VCaP (cell line): ENCODE data around the gene MYOG.

Experiments
- H3K27ac ChIP-seq: fragments of 450-650 bp; 2 replicates; pipeline ENCODE4 v1.5.1; 2017
- TF ChIP-seq, protein P1 (sequence below): fragments of 450-650 bp; conservative IDR thresholded peaks from 2 replicates; pipeline ENCODE4 v1.5.1; 2017; ENCODE audit warnings: mild to moderate bottlenecking, moderate library complexity

MYOG gene

DNA sequence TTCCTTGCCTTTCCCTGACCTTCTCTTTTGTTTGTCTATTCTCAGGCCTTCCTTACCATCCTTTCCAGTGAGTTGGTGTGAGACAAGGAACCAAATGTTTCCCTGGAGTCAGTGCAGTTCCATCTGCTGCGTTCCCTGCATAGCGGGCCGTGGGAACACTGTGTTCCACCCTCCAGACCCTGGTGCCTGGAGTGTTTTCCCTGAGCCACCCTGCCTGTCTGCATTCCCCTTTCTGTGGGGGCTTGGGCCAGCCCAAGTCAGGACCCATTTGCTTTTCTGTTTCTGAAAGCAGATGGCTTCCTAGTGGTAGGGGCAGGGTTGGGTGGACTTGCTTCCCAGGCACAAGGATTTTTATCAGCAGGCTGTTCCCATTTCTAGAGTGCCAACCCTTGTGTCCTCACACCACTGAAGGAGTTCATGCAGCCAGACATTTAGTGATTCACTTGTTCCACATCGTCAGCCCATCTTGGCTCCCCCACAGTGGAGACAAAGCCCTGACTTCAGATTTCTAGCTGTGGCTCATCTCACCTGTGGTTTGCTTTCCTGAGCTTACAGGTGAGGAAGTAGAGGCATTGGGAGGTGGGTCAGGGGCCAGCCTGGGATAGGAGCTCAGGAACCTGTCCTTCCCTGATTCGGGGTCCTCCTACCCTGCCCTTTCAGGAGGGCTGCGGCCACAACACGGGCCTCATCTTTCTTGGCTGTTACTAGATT, 14.1 kb upstream of the MYOG start:
- no peak overlapping the region for H3K27ac ChIP-seq
- TF ChIP-seq, protein P1, sequence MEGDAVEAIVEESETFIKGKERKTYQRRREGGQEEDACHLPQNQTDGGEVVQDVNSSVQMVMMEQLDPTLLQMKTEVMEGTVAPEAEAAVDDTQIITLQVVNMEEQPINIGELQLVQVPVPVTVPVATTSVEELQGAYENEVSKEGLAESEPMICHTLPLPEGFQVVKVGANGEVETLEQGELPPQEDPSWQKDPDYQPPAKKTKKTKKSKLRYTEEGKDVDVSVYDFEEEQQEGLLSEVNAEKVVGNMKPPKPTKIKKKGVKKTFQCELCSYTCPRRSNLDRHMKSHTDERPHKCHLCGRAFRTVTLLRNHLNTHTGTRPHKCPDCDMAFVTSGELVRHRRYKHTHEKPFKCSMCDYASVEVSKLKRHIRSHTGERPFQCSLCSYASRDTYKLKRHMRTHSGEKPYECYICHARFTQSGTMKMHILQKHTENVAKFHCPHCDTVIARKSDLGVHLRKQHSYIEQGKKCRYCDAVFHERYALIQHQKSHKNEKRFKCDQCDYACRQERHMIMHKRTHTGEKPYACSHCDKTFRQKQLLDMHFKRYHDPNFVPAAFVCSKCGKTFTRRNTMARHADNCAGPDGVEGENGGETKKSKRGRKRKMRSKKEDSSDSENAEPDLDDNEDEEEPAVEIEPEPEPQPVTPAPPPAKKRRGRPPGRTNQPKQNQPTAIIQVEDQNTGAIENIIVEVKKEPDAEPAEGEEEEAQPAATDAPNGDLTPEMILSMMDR, result no peak

DNA sequence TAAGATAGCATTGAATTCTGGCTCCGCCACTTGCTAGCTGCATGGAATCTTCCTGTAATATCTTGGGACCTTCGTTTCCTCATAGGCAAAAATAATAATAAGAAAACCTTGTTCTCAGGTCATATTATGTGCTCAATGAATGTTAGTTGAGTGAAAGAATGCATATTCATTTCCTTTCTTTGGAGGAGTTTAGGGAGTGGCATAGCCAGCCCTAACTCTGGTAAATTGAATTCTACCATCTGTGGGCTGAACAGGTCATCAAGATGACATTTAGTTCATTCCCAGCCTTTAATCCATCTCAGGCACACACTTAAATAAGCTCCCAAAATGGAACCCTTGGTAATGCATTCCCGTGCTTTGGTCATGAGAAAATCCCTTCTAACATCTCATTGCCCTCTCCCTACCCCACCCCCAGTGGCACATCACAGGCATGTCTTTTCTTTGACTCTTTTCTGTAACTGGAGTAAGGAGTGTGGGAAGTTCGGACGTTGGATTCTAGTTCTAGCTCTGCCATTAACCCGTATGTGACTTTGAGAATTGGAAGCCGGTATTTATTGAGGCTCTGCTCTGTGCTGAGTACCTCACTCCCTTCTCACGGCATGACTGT, 13.2 kb upstream of the MYOG start:
- H3K27ac ChIP-seq, result no peak overlapping the region
- TF ChIP-seq, protein P1, result no peak

DNA sequence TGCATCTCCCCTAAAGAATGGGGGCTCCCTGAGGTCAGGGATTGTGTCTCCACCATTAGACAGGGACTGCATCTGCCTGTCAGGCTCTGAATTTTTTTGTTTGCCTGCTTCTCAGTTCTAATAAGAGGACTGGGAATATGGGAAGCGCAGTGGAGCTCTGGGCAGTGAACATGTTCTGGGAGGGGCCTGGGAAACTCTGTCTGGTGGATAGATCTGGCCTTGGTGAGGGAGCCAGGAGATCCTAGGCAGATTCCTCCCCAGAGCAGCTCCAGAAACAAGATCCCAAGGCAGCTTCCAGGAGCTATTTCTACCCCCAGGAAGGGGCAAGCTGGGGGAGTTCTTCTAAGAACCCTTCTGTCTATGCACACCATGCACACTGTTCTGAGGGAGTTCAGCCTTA, 12.6 kb upstream of the MYOG start:
- TF ChIP-seq, protein P1, result no peak
- H3K27ac ChIP-seq, result no peak overlapping the region

DNA sequence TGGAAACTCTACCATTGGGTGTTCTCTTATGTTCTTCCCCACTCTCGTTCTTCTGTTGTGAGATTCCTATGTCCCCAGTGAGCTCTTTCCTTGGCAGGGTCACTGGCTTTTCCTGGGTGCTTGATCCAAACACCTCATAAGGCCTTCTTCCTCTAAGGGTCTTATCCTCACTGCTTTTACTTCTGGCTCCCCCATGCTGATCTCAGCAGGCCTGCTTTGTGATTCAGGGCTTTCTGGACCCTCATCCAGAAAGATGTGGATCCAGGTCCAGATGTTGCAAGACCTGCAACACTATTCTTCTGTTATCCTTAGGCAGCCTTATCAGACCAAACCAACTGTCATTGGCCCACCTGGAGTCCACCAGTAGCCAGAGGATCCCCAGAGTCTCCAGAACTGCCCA, 11.2 kb upstream of the MYOG start:
- TF ChIP-seq, protein P1, result no peak
- no peak overlapping the region for H3K27ac ChIP-seq

DNA sequence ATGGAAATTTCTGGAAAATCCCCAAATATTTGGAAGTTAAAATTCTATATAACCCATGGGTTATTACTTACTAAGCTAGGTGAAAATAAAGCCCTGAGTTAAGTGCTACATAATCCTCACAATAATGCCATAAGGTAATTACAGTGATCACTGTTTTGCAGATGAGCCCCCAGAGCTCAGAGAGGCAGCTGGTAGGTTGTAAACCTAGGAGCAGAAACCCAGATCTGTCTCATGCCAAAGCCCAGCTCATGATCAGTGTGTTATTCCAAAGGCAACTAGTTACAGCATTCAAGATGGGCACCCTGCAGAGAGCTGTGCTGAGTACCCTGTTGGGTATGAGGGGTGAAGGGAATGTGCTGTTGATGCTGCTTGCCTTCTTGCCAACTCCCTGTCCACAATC, 10.8 kb upstream of the MYOG start:
- TF ChIP-seq, protein P1, result no peak

DNA sequence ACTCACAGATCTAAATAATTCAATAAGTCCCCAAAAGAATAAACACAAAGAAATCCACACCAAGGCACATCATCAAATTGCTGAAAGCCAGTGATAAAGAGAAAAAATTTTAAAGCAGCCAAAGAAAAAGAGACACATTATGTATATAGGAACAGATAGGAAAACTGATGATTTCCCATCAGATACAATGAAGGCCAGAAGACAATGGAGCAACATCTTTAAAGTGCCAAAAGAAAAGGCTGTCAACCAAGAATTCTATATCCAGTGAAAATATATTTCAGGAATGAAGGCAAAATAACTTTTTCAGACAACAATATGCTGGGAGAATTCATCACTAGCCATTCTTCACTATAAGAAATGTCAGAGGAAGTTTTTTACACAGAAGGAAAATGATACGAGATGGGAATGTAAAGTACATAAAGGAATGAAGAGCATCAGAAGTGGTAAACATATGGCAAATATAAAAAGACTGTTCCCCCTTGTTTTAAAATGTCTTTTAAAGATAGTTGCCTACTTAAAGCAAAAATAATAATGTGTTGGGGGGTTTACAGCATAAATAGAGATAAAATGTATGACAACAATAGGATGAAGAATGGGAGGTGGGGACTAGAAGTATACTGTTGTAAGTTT, 9.4 kb upstream of the MYOG start:
- TF ChIP-seq, protein P1, result no peak
- H3K27ac ChIP-seq, result no peak overlapping the region

More for the DNA sequence above, 10.8 kb upstream of the MYOG start:
- H3K27ac ChIP-seq, result no peak overlapping the region

DNA sequence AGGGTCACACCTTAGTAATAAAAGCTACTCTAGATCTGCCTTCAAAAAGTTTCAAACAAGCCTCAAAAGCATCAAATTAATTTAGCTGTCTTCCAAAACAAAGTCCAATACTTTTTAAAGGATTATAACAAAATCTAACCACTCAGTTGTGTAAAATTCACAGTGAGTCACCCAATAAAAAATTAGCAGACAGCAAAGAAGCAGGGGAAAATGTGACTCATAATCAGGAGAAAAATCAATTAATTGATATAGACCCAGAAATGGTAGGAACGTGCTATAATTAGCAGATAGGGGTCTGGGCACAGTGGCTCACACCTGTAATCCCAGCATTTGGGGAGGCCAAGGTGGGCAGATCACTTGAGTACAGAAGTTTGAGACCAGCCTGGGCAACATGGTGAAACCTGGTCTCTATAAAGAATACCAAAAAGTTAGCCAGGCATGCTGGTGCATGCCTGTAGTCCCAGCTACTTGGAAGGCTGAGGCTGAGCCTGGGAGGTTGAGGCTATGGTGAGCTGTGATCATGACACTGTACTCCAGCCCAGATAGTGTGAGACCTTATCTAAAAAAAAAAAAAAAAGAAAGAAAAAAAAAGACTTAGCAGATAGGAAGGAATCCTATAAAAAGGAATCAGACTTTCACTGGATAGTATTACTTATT, 8.1 kb upstream of the MYOG start:
- TF ChIP-seq, protein P1, result no peak
- H3K27ac ChIP-seq, result no peak overlapping the region
